Smooth muscle cell (in vitro differentiated cells): Measurements from ENCODE around the gene TES. TPM values are rescaled to one million over a fixed set of nuclear protein-coding genes. Genes with fewer than 3 reads are reported as not detected.

Experiments
- DNase-seq: peaks from one replicate; lab custom pipeline; 2025; ENCODE audit not compliant: unreplicated experiment; lab: John Stamatoyannopoulos, UW
- H2AFZ ChIP-seq: fragments of 200-600 bp; sonication (generic); 2 replicates; pipeline ENCODE4 v1.6.0; 2016; ENCODE audit warnings: antibody characterized with exemption, low read depth, mild to moderate bottlenecking
- H3F3A ChIP-seq: fragments of 200-600 bp; sonication (generic); 2 replicates; pipeline ENCODE4 v1.6.0; 2017; ENCODE audit warnings: antibody characterized with exemption, low read depth
- H3K27ac ChIP-seq: fragments of 200-600 bp; sonication (generic); 2 replicates; pipeline ENCODE4 v1.5.1; 2016; ENCODE audit warnings: low read depth, mild to moderate bottlenecking
- H3K27me3 ChIP-seq: fragments of 200-600 bp; sonication (generic); 2 replicates; pipeline ENCODE4 v1.6.1; 2016; ENCODE audit warnings: low read depth, mild to moderate bottlenecking
- H3K36me3 ChIP-seq: fragments of 200-600 bp; sonication (generic); 2 replicates; pipeline ENCODE4 v1.5.1; 2016; ENCODE audit warnings: low read depth
- H3K4me1 ChIP-seq: fragments of 200-600 bp; sonication (generic); 2 replicates; pipeline ENCODE4 v1.5.1; 2016; ENCODE audit warnings: low read depth
- H3K4me2 ChIP-seq: fragments of 200-600 bp; sonication (generic); 2 replicates; pipeline ENCODE4 v1.6.0; 2016; ENCODE audit warnings: mild to moderate bottlenecking
- H3K4me3 ChIP-seq: fragments of 200-600 bp; sonication (generic); 2 replicates; pipeline ENCODE4 v1.5.1; 2016; ENCODE audit warnings: mild to moderate bottlenecking
- H3K79me2 ChIP-seq: fragments of 200-600 bp; sonication (generic); 2 replicates; pipeline ENCODE4 v1.6.0; 2016; ENCODE audit warnings: low read depth, mild to moderate bottlenecking
- H3K9ac ChIP-seq: fragments of 200-600 bp; sonication (generic); 2 replicates; pipeline ENCODE4 v1.6.0; 2016; ENCODE audit warnings: low read depth
- H3K9me3 ChIP-seq: fragments of 200-600 bp; sonication (generic); replicated peaks from 2 replicates; pipeline ENCODE4 v1.5.1; 2016; ENCODE audit warnings: low read depth
- H4K20me1 ChIP-seq: fragments of 200-600 bp; sonication (generic); 2 replicates; pipeline ENCODE4 v1.6.0; 2016; ENCODE audit warnings: low read depth
- WGBS: methylation state at CpG from one replicate; pipeline ENCODE4 v1.1.7; 2016; ENCODE audit warnings: low lambda C conversion rate; 5-methylcytosine and 5-hydroxymethylcytosine counted together
- polyA plus RNA-seq: library from polyadenylated mRNA; unstranded; fragments of >200 nt; fragmentation: Nextera tagmentation; extraction: Ambion mirVana; gene quantifications from 2 replicates; pipeline ENCODE4 v1.2.1, GENCODE V29; 2016
- total RNA-seq: library from RNA; depleted of rRNA; stranded (reverse); fragments of >200 nt; gene quantifications from 2 replicates; pipeline ENCODE4 v1.2.3, GENCODE V29; 2014
- TF ChIP-seq, protein P1 (sequence below): fragments of 200-600 bp; sonication (generic); IDR thresholded peaks from 2 replicates; pipeline ENCODE4 v1.5.1; 2017; ENCODE audit warnings: borderline replicate concordance, mild to moderate bottlenecking, antibody characterized with exemption; ENCODE audit not compliant: insufficient read depth, poor library complexity, severe bottlenecking

Gene TES
- total and polyA plus RNA-seq, 2 experiments from 2014 or later, result 74.6 to 149 TPM

DNA sequence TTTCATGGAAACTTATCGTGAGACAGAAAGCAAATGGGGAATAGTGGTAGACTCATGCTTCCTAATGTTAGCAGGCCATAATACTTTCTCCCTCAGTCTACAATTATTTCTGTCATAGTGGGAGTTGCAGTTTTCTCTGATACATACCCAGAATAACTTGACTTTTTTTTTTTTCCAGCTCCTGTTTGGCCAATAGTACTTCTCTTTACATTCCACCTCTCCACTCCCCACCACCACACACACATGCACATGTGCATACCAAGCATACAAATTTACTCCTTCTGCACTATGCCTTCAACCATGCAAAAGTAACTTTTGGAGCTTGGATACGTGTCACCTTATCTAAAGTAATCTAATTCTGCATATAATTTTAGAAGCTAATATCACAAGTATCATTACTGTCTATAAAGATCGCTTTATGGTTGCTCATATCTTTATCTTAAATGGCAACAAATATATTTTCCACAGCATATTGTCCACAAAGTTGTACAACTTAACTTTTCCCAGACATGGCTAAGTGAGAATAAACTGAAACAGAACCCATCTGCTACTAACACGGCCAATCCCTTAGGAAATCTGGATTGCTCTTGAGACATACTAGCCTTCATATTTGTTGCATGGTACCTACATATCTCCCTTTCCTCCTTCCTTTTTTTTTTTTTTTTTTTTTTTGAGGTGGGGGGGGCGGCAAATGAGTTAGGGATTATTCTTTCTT lies 49.0 kb downstream of the TES start:
- no peak overlapping the region for H2AFZ ChIP-seq
- no peak overlapping the region for H3K9ac ChIP-seq
- no peak for DNase-seq
- H3K4me1 ChIP-seq, result no peaks in the 10 kb centered on the region
- H4K20me1 ChIP-seq, result no peaks in the 10 kb centered on the region
- peaks cover 7% of the 10 kb centered on the region for H3K36me3 ChIP-seq
- no peak overlapping the region for H3K4me3 ChIP-seq
- no peak overlapping the region for H3K4me2 ChIP-seq
- H3K79me2 ChIP-seq, result no peaks in the 10 kb centered on the region
- no peaks in the 10 kb centered on the region for H3F3A ChIP-seq
- 76% methylated on average over 4 of the region's 5 CpGs for WGBS
- no peaks in the 10 kb centered on the region for H3K27me3 ChIP-seq
- H3K27ac ChIP-seq, result peak overlapping the region; percentile 61
- TF ChIP-seq, protein P1, sequence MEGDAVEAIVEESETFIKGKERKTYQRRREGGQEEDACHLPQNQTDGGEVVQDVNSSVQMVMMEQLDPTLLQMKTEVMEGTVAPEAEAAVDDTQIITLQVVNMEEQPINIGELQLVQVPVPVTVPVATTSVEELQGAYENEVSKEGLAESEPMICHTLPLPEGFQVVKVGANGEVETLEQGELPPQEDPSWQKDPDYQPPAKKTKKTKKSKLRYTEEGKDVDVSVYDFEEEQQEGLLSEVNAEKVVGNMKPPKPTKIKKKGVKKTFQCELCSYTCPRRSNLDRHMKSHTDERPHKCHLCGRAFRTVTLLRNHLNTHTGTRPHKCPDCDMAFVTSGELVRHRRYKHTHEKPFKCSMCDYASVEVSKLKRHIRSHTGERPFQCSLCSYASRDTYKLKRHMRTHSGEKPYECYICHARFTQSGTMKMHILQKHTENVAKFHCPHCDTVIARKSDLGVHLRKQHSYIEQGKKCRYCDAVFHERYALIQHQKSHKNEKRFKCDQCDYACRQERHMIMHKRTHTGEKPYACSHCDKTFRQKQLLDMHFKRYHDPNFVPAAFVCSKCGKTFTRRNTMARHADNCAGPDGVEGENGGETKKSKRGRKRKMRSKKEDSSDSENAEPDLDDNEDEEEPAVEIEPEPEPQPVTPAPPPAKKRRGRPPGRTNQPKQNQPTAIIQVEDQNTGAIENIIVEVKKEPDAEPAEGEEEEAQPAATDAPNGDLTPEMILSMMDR, result no peak
- no peaks in the 10 kb centered on the region for H3K9me3 ChIP-seq

DNA sequence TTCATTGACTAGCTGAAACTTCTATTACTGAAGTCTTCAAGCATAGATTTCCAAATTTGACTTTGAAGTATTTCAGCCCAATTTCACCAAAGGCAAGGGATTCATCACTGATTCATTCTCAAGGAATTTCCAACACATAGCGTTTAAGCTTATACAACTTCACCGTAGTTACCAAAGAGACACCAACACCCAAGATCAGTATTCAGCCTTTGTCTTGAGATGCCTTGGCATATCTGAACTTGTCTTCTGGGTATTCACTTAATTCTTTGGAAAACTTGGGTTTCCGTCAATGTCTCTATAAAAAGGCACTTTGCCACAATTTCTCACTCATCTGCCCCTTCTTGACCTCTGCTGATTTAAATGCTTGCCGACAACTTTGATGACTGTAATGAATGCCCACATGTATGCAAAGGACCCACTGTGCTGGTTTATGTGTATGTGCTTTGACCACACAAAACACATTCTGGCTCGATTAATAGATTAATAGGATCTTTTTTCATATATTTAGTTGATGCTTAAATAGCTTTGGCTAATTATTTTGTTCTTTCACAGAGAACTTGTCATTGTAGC lies 49.6 kb downstream of the TES start:
- Histone ChIP-seq H3K9ac (no peak overlapping the region), H3K4me1 (no peaks in the 10 kb centered on the region), H2AFZ (no peak overlapping the region), H3K36me3 (peaks cover 7% of the 10 kb centered on the region), H3K27me3 (no peaks in the 10 kb centered on the region), H4K20me1 (no peaks in the 10 kb centered on the region), H3K4me3 (no peak overlapping the region), H3K4me2 (no peak overlapping the region), H3K79me2 (no peaks in the 10 kb centered on the region), H3K27ac (peak overlapping the region; percentile 61), H3K9me3 (no peaks in the 10 kb centered on the region), H3F3A (no peaks in the 10 kb centered on the region)
- WGBS, result 56% methylated on average over 5 of the region's 5 CpGs
- TF ChIP-seq, protein P1, result no peak
- no peak for DNase-seq

DNA sequence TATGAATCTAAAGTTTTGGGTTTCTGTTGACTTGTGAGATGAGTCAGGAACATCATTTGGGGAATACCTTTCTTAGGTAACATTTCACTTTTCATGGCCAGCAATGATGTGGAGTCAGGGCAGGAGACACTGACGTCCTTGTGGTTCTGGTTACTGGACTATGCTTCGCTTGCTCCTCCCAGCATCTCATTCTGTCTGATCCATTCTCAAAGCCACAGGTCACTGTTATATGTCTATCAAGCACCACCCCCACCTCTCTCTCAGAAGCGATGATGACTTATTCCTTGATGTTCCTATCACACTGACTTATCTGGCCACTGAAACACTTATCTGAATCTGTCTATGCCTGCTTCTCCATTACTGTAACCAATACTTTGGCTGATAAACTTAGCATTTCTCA lies 51.6 kb downstream of the TES start:
- WGBS, result 86% methylated on average over 3 of the region's 3 CpGs
- Histone ChIP-seq H3K27me3 (no peaks in the 10 kb centered on the region), H3F3A (no peaks in the 10 kb centered on the region), H4K20me1 (no peaks in the 10 kb centered on the region), H2AFZ (no peak overlapping the region), H3K79me2 (no peaks in the 10 kb centered on the region), H3K36me3 (no peaks in the 10 kb centered on the region), H3K4me1 (no peaks in the 10 kb centered on the region), H3K9ac (no peak overlapping the region), H3K27ac (no peak overlapping the region), H3K9me3 (no peaks in the 10 kb centered on the region), H3K4me2 (no peak overlapping the region), H3K4me3 (no peak overlapping the region)
- DNase-seq, result no peak
- TF ChIP-seq, protein P1, result no peak

DNA sequence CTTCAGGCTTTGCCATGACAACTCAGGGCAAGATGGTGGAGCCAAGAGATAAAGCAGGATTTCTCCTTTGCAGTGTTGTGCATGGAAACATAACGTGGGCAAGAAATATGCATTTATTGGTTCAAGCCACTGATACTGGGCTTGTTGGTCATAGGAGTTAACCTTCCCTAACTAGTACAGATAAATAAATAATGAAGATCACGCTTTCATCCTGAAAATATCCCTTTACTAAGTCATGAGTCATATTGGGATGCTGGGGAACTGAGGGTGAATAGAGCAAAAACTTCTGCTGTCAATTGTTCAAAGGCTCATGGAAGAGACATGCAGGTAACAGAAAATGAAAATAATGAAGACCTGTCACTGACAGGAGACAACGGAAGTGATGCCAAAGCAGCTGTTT lies 55.5 kb downstream of the TES start:
- Histone ChIP-seq H3K36me3 (no peaks in the 10 kb centered on the region), H3K27ac (no peak overlapping the region), H3K79me2 (no peaks in the 10 kb centered on the region), H2AFZ (no peak overlapping the region), H3F3A (no peaks in the 10 kb centered on the region), H3K9me3 (no peaks in the 10 kb centered on the region), H3K9ac (no peak overlapping the region), H3K4me3 (no peak overlapping the region), H4K20me1 (no peaks in the 10 kb centered on the region), H3K27me3 (no peaks in the 10 kb centered on the region), H3K4me2 (no peak overlapping the region), H3K4me1 (no peaks in the 10 kb centered on the region)
- TF ChIP-seq, protein P1, result no peak
- no peak for DNase-seq
- 71% methylated on average over 3 of the region's 3 CpGs for WGBS
